A549 (cell line): ENCODE measurements around the gene GALNT15. TPM values are rescaled to one million over a fixed set of nuclear protein-coding genes. Genes with fewer than 3 reads are reported as not detected.
A peak's percentile ranks its signal among the peaks of the same experiment; 100 is the strongest.

Experiments
- ATAC-seq, 2 experiments: fragments of 200-7000 bp in 1 of 2; fragments of >200 bp in 1 of 2; cut with Nextera tagmentation in 1 of 2; cut with Tn5 transposase in 1 of 2; 3 replicates each; pipeline versions ENCODE4 v1.8.0 to v1.9.1; 2018 to 2020; ENCODE audit warnings: mild to moderate bottlenecking in 1 of 2, moderate library complexity in 1 of 2
- CTCF ChIA-PET: fragments of 300-600 bp; sonication (Branson Sonifier 250); formaldehyde crosslinking; extraction: SDS; loops from one replicate; lab custom pipeline; 2021; ENCODE audit warnings: antibody characterized with exemption, inconsistent platforms; lab: Yijun Ruan, JAX
- POLR2A ChIA-PET: fragments of 350-600 bp; formaldehyde crosslinking; extraction: SDS; loops from one replicate; lab custom pipeline; 2021; ENCODE audit warnings: antibody characterized with exemption, inconsistent platforms; lab: Yijun Ruan, JAX
- DNase-seq, 2 experiments: peaks; one replicate each; pipeline versions ENCODE4 v3.0.0 to v3.0.0-alpha.2; 2011 to 2016; ENCODE audit warnings: low read depth in 1 of 2, low spot score in 1 of 2
- FAIRE-seq: peaks from 2 replicates; lab custom pipeline; 2011; peaks lifted over from hg19 to GRCh38; lab: Jason Lieb, UNC
- H3K27ac ChIP-seq, 2 experiments: fragments of >200 bp; sonication (Bioruptor Twin); formaldehyde crosslinking; 3 replicates each; pipeline ENCODE4 v1.5.1; 2016 to 2017
- H3K4me1 ChIP-seq: fragments of >200 bp; sonication (Bioruptor Twin); formaldehyde crosslinking; 3 replicates; pipeline ENCODE4 v1.6.1; 2016
- H3K4me2 ChIP-seq: fragments of >200 bp; sonication (Bioruptor Twin); formaldehyde crosslinking; 3 replicates; pipeline ENCODE4 v1.6.1; 2016
- H3K4me3 ChIP-seq: fragments of >200 bp; sonication (Bioruptor Twin); formaldehyde crosslinking; 3 replicates; pipeline ENCODE4 v1.5.1; 2016
- H3K9me3 ChIP-seq: fragments of >200 bp; sonication (Bioruptor Twin); formaldehyde crosslinking; 3 replicates; pipeline ENCODE4 v1.6.1; 2016
- ATOH8 ChIP-seq: fragments of 250-450 bp; sonication (Bioruptor Pico); IDR thresholded peaks from 2 replicates; pipeline ENCODE4 v1.5.0; 2020; ENCODE audit warnings: low read depth, mild to moderate bottlenecking, moderate library complexity
- BHLHE40 ChIP-seq: IDR thresholded peaks from 2 replicates; pipeline ENCODE4 v1.6.1; 2012; ENCODE audit warnings: low read depth, low read length, inconsistent platforms
- CTCF ChIP-seq: fragments of >200 bp; sonication (Bioruptor Twin); formaldehyde crosslinking; IDR thresholded peaks from 3 replicates; pipeline ENCODE4 v1.5.1; 2016
- EHMT2 ChIP-seq: fragments of 200-600 bp; sonication (generic); IDR thresholded peaks from 2 replicates; pipeline ENCODE4 v1.6.1; 2016; ENCODE audit warnings: antibody characterized with exemption, low read depth, mild to moderate bottlenecking, moderate library complexity
- ESRRA ChIP-seq: fragments of 150-350 bp; IDR thresholded peaks from 2 replicates; pipeline ENCODE4 v1.6.1; 2014; ENCODE audit warnings: mild to moderate bottlenecking, low read length, borderline replicate concordance
- FOSB ChIP-seq: fragments of 250-450 bp; sonication (Bioruptor Pico); IDR thresholded peaks from 2 replicates; pipeline ENCODE4 v1.5.0; 2020; ENCODE audit warnings: mild to moderate bottlenecking, moderate library complexity
- FOSL2 ChIP-seq, 2 experiments: fragments of 450-650 bp in 1 of 2; fragments of >200 bp in 1 of 2; sonication (Bioruptor Twin) in 1 of 2; formaldehyde crosslinking; IDR thresholded peaks; 2 replicates each; pipeline versions ENCODE4 v1.5.0 to v1.6.1; 2016 to 2020; ENCODE audit warnings: mild to moderate bottlenecking in 1 of 2, moderate library complexity in 1 of 2
- GATA3 ChIP-seq: IDR thresholded peaks from 2 replicates; pipeline ENCODE4 v1.6.1; 2012; ENCODE audit warnings: borderline replicate concordance
- HDAC2 ChIP-seq: fragments of 200-600 bp; sonication (generic); IDR thresholded peaks from 2 replicates; pipeline ENCODE4 v1.6.1; 2016
- HES2 ChIP-seq: fragments of >200 bp; sonication (Bioruptor Twin); formaldehyde crosslinking; IDR thresholded peaks from 2 replicates; pipeline ENCODE4 v1.6.1; 2016
- HMGXB4 ChIP-seq: fragments of 250-450 bp; sonication (Bioruptor Pico); IDR thresholded peaks from 2 replicates; pipeline ENCODE4 v1.5.0; 2021; ENCODE audit warnings: mild to moderate bottlenecking, moderate library complexity, borderline replicate concordance
- HOXB5 ChIP-seq: fragments of 250-450 bp; sonication (Bioruptor Pico); IDR thresholded peaks from 2 replicates; pipeline ENCODE4 v1.5.0; 2020; ENCODE audit warnings: mild to moderate bottlenecking, moderate library complexity
- JUNB ChIP-seq: fragments of >200 bp; sonication (Bioruptor Twin); formaldehyde crosslinking; IDR thresholded peaks from 2 replicates; pipeline ENCODE4 v1.6.1; 2016
- KDM1A ChIP-seq: fragments of 200-600 bp; sonication (generic); IDR thresholded peaks from 2 replicates; pipeline ENCODE4 v1.6.1; 2016; ENCODE audit warnings: low read depth, mild to moderate bottlenecking
- MAX ChIP-seq: IDR thresholded peaks from 2 replicates; pipeline ENCODE4 v1.6.1; 2012
- MYC ChIP-seq: IDR thresholded peaks from 2 replicates; pipeline ENCODE4 v1.6.1; 2012; ENCODE audit warnings: mild to moderate bottlenecking, inconsistent platforms, low read length, improper control_type of control experiment, borderline replicate concordance
- PHF8 ChIP-seq: fragments of 200-600 bp; sonication (generic); IDR thresholded peaks from 2 replicates; pipeline ENCODE4 v1.6.1; 2016; ENCODE audit warnings: low read depth, mild to moderate bottlenecking, antibody characterized with exemption, moderate library complexity, borderline replicate concordance
- POLR2AphosphoS2 ChIP-seq: conservative IDR thresholded peaks from 2 replicates; pipeline ENCODE4 v1.6.1; 2012; ENCODE audit warnings: low read length, improper control_type of control experiment, inconsistent platforms
- RAD21 ChIP-seq, 2 experiments: fragments of >200 bp in 1 of 2; sonication (Bioruptor Twin) in 1 of 2; formaldehyde crosslinking in 1 of 2; IDR thresholded peaks in 1 of 2; conservative IDR thresholded peaks in 1 of 2; 2 replicates in 1 of 2; 3 replicates in 1 of 2; pipeline ENCODE4 v1.6.1; 2012 to 2018; ENCODE audit warnings: inconsistent platforms in 1 of 2
- RFX5 ChIP-seq: fragments of 450-650 bp; IDR thresholded peaks from 2 replicates; pipeline ENCODE4 v1.7.1; 2014; ENCODE audit warnings: antibody characterized with exemption, mild to moderate bottlenecking, moderate library complexity
- SMC3 ChIP-seq: fragments of >200 bp; sonication (Bioruptor Twin); formaldehyde crosslinking; IDR thresholded peaks from 3 replicates; pipeline ENCODE4 v1.6.1; 2018; ENCODE audit warnings: inconsistent platforms
- SREBF2 ChIP-seq: fragments of 450-650 bp; IDR thresholded peaks from 2 replicates; pipeline ENCODE4 v1.6.1; 2014; ENCODE audit warnings: mild to moderate bottlenecking, moderate library complexity
- ZNF302 ChIP-seq: fragments of 250-450 bp; sonication (Bioruptor Pico); IDR thresholded peaks from 2 replicates; pipeline ENCODE4 v1.9.0; 2021; ENCODE audit warnings: inconsistent platforms, mild to moderate bottlenecking, moderate library complexity
- WGBS: methylation state at CpG from one replicate; pipeline ENCODE4 v1.1.6; 2017; ENCODE audit errors: missing lambda C conversion rate; 5-methylcytosine and 5-hydroxymethylcytosine counted together
- polyA plus RNA-seq, 4 experiments: library from polyadenylated mRNA; depleted of rRNA in 3 of 4; stranded (reverse); fragments of >200 nt; fragmentation: RNase III in 1 of 4; extraction: RNeasy Plus Mini Kit Qiagen cat#74134 plus additional on column Dnase treatment in 1 of 4; gene quantifications; 2 replicates in 3 of 4; 3 replicates in 1 of 4; pipeline ENCODE4 v1.2.3, GENCODE V29; 2011 to 2017

GALNT15 gene
- polyA plus RNA-seq, 2 of the 4 experiments (the other 2 are of a cell fraction), result 0.04 TPM; not detected in 1

- TF ChIP-seq ATOH8 (CRISPR knock-in tag), result no peak
Measured at GRCh38 chr3:16177382-16177781, 2.9 kb downstream of the GALNT15 start (continued).

DNA sequence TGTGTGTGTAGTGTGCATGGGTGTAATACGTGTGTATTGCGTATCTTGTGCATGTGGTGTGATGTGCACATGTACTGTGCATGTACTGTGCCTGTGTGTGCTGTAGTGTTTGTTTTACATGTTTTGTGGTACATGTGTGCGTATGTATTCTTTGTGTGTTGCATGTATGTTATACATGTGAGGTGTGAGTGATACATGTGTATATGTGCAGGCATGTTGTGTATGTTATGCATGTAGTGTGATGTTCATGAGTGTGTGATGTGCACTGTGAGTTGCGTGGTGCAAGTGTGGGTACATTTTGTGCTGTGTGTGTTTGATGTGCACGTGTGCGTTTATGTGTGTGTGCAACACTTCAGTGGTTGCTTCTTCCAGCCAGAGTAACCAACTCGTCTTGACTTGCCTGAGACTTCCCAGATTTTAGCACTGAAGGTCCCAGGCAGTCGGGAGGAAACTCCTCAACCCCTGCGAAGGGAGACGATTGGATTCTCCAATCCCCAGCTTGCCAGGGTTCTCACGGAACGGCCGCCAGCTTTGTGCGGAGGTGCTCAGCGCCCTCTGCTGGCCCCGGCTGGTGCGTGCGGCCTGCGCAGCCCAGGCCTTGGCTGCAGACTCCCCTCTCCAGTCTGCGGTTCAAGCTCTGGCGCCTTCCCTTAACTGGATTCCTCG lies 3.6 kb downstream of the GALNT15 start:
- POLR2A ChIA-PET, result interaction anchor here (0.5 kb wide), 1 partner anchor 83 kb away, joined by 3 read pairs; no protein-coding TSS in a partner anchor

DNA sequence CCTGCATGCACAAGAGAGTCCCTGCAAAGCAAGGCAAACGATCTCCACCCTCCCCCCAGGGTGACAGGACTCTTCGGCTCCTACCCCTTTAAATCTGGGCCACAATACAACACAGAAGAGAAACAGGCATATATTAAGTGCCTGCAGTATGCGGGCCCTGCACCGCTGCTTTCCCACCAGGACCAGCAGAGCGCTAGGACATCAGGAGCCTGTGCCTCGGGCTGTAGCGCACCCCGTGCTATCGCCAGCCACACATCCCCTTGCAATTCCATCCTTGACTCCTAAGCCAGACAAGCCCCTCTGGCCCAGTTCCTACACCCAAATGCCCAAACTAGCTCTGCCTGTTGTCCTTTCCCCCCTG lies 4.1 kb downstream of the GALNT15 start:
- H3K27ac ChIP-seq, result peak overlapping the region; percentile 72 to 75
- H3K4me2 ChIP-seq, result peak overlapping the region; percentile 61; the same call in 1 of the 3 replicates
- DNase-seq (no peak), FAIRE-seq (no peak), ATAC-seq (peak; percentile 20 to 60; a peak in 3 of 6 replicates)
- no peak overlapping the region for H3K4me3 ChIP-seq
- TF ChIP-seq RAD21 (conservative IDR thresholded peaks at IDR 0.05 in 1 of 2, IDR thresholded peaks at IDR 0.05 in 1 of 2) (0 out of 5 replicates have a peak, but pooled peaks of 1 of the 2 experiments have one; percentile 12), PHF8 (no peak), HOXB5 (CRISPR knock-in tag) (no peak)
- WGBS, result 52% methylated on average over 9 of the region's 9 CpGs
- POLR2A ChIA-PET, result no interaction called here
- H3K9me3 ChIP-seq, result no peaks in the 10 kb centered on the region
- CTCF ChIA-PET, result interaction anchor here (0.7 to 19.6 kb wide), 51 partner anchors 10 to 366 kb away, joined by 3 to 373 read pairs (median 5); no protein-coding TSS in a partner anchor
- H3K4me1 ChIP-seq, result peaks cover 22% of the 10 kb centered on the region; the same call in 2 of the 3 replicates

More for the DNA sequence above, 3.6 kb downstream of the GALNT15 start:
- peak; percentile 11; the same call in 1 of the 2 replicates for TF ChIP-seq GATA3
- no peak for TF ChIP-seq EHMT2
- no peak for TF ChIP-seq KDM1A
- TF ChIP-seq POLR2AphosphoS2, result no peak
- TF ChIP-seq JUNB, result no peak
- peak; percentile 66 for TF ChIP-seq MAX
- TF ChIP-seq RAD21 (conservative IDR thresholded peaks at IDR 0.05 in 1 of 2, IDR thresholded peaks at IDR 0.05 in 1 of 2), result peak; percentile 98 to 99
- no peak for TF ChIP-seq BHLHE40
- no peak for TF ChIP-seq HDAC2
- TF ChIP-seq ESRRA, result no peak
- TF ChIP-seq RFX5, result no peak
- TF ChIP-seq SMC3, result peak; percentile 99
- TF ChIP-seq MYC, result no peak
- peak; percentile 95 for TF ChIP-seq CTCF
- no peaks in the 10 kb centered on the region for H3K9me3 ChIP-seq
- H3K27ac ChIP-seq, result peak overlapping the region; percentile 72 to 75
- DNase-seq (peak; percentile 72 to 83), ATAC-seq (peak; percentile 85 to 95), FAIRE-seq (peak; percentile 28)
- H3K4me1 ChIP-seq, result peaks cover 17% of the 10 kb centered on the region; the same call in 2 of the 3 replicates
- WGBS, result 27% methylated on average over 22 of the region's 22 CpGs
- peak overlapping the region; percentile 61 for H3K4me2 ChIP-seq
- no peak overlapping the region for H3K4me3 ChIP-seq
- CTCF ChIA-PET, result interaction anchor here (0.6 to 19.6 kb wide), 52 partner anchors 9 to 366 kb away, joined by 3 to 373 read pairs (median 5); no protein-coding TSS in a partner anchor

- H3K4me1 ChIP-seq, result peaks cover 29% of the 10 kb centered on the region; the same call in 2 of the 3 replicates
- ChIA-PET CTCF (interaction anchor here (0.8 to 19.6 kb wide), 27 partner anchors 10 to 367 kb away, joined by 3 to 373 read pairs (median 9); no protein-coding TSS in a partner anchor), POLR2A (no interaction called here)
- no peak for DNase-seq
- no peak for ATAC-seq
- no peaks in the 10 kb centered on the region for H3K9me3 ChIP-seq
- H3K4me2 ChIP-seq, result no peak overlapping the region
- no peak overlapping the region for H3K4me3 ChIP-seq
- WGBS, result 90% methylated on average over 2 of the region's 2 CpGs
- peak overlapping the region; percentile 72 to 75; a peak in 4 of 6 replicates for H3K27ac ChIP-seq
- no peak for FAIRE-seq
- TF ChIP-seq CTCF (no peak), HES2 (no peak), KDM1A (no peak), SREBF2 (no peak), HMGXB4 (CRISPR knock-in tag) (no peak), ZNF302 (CRISPR knock-in tag) (no peak), FOSL2 (IDR thresholded peaks at IDR 0.05) (no peak), FOSL2 (CRISPR knock-in tag; IDR thresholded peaks at IDR 0.05) (no peak), FOSB (CRISPR knock-in tag) (no peak)
Measured at GRCh38 chr3:16179261-16179660, 4.8 kb downstream of the GALNT15 start.
